HG03354 (cell line): ENCODE measurements around the gene MSANTD2.
A peak's percentile ranks its signal among the peaks of the same experiment; 100 is the strongest.

Source experiments
- ATAC-seq: cut with Tn5 transposase; IDR thresholded peaks from one replicate; pipeline ENCODE4 v1.9.1; 2021; ENCODE audit warnings: mild to moderate bottlenecking; ENCODE audit not compliant: unreplicated experiment, poor library complexity, severe bottlenecking

The MSANTD2 gene

DNA sequence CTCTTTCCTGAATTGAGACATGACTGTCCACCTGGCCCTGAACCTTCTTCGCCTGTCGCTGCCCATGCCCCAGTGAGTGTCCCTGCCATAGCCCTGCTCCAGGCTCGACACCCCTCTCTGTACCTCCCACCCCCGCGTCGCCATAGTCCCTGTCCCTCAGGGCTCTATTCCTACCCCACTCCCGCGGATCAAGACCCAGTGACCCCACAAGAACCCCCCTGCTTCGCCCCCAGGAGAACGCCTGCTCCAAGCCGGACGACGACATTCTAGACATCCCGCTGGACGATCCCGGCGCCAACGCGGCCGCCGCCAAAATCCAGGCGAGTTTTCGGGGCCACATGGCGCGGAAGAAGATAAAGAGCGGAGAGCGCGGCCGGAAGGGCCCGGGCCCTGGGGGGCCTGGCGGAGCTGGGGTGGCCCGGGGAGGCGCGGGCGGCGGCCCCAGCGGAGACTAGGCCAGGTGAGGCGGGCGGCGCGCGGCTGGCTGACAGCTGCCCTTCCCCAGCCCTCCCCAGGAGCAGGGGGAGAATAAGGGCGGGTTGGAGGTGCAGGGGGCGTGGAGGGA lies 54.9 kb downstream of the MSANTD2 start:
- no peak for ATAC-seq

- no peak for ATAC-seq
These were observed 57.2 kb downstream of the MSANTD2 start for GRCh38 chr11:124743050-124743449.

DNA sequence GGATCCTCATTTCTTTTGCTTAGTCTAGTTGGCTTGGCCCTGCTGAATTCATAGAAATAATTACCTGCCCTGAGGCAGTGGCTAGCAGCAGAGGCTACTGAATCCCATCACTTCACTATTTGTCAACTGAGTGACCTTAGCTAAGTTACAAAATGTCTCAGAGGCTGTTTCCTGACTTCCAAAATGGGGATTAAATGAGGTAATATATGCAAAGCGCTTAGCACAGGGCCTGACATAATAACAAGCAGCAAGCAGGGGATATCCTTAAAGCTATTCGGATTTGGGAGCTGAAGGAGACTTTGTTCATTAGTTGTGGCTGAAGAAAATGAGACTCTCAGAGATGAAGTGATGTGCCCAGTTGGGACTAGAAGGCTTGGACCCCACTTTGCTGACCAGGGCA lies 57.7 kb downstream of the MSANTD2 start:
- ATAC-seq: no peak

DNA sequence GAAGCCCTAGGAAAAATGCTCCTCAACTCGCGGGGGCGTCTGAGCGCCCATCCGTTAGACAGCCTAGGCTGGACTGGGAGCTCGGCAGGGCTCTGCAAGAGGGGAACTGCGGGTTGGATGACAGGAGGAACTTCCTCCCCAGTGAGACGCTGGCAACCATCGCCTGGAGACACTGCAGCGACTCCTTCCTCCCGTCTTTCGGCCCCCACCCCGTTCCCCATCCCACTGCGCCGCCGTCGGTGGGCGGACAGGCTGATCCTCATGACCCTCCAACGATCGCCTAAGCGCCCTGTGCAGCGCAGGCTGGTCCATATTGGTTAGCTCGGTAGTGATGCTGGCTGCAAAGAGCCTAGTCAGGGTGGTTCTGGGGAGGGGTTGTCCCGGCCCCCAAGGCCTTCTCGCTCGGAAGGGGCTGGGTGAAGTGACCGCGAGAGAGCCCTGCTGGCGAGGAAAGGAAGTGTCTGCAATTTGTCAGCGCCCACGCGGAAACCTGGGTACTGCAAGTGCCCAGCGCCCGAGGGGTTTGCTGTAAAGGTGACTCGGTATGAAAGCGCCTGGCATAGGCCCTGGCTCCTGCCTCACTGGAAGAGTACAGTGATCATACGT lies 59.8 kb downstream of the MSANTD2 start:
- ATAC-seq: peak; percentile 56

GRCh38 chr11:124739479-124740276 lies 60.5 kb downstream of the MSANTD2 start, which contains the start of gene NRGN:
Gene NRGN (plus strand): TSS chr11:124739942. CDS start chr11:124740085, 143 bp downstream.
- peak; percentile 98 for ATAC-seq

DNA sequence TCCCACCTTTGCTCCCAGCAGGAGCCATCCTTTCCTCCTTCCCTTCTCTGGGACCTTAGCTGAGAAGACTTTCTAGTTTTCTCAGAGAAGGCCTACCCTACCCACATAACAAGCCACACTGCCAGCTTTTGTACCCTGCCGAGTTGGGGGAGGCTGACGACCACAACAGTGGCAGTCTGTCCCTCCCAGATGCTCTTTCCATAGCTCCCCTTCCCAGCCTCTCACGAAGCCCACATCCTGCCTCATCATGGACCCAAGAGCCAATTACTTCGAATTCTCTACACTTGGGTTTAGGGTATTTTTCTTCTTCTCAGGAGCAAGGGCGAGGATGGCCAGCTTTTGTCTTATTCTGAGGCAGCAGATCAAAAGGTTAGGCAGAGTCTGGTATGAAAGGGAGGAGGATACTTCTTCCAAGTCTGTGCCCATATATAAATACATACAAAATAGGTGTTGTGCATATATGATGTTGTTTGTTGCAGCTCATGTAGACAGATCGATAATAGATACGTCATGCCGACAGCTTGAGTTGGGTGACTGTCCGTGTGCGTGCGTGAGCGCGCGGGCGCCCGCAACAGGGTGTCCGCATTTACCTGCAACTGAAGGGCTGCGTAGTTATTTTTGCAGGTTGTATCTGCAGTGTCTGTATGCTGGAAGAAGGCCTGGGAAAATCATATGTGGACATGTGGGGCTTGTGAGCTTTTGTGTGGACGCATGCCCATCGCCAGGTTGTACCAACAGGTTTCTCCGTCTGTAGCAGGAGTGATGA lies 61.3 kb downstream of the MSANTD2 start:
- no peak for ATAC-seq

DNA sequence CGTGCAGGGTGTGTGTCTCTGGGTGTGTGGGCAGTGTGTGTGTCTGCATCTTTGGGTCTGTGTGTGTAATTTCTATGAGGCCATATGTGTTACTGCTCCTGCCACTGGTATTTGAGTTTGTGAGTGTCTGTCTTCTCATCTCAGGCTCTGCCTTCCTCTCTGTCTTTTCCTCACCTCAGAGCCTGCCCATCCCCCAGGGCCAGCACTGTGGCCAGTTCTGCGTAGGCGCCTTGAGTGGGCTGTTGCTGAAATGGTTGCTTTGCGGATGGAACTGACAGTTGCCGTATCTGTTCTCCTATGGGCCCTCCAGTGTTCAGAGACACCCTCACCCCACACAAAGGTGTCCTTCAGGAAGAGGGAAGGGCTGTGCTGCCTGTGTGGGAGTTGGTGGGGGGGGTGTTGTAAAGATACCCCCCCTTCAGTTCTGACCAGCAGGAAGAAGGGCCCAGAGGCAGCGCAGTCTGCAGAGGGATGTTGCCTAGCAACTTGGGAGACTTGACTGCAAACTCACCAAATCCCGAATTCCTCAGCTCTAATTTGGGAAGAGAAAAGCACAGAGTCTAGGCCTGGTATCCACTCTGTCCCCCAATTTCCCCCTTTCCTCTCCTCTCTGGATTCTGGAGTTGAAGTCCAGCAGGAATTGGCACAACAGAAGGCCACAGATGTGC lies 62.4 kb downstream of the MSANTD2 start:
- no peak for ATAC-seq

- ATAC-seq: no peak
These were observed 63.5 kb downstream of the MSANTD2 start for GRCh38 chr11:124736736-124737135.

- no peak for ATAC-seq
These were observed 68.0 kb downstream of the MSANTD2 start for GRCh38 chr11:124732230-124732629.

GRCh38 chr11:124729571-124729970 lies 70.6 kb downstream of the MSANTD2 start:
- no peak for ATAC-seq

- ATAC-seq: no peak
These were observed 72.1 kb downstream of the MSANTD2 start for GRCh38 chr11:124728134-124728533.

- no peak for ATAC-seq
These were observed 72.7 kb downstream of the MSANTD2 start for GRCh38 chr11:124727474-124727873.

GRCh38 chr11:124725719-124726105 lies 74.5 kb downstream of the MSANTD2 start:
- ATAC-seq: peak; percentile 20

DNA sequence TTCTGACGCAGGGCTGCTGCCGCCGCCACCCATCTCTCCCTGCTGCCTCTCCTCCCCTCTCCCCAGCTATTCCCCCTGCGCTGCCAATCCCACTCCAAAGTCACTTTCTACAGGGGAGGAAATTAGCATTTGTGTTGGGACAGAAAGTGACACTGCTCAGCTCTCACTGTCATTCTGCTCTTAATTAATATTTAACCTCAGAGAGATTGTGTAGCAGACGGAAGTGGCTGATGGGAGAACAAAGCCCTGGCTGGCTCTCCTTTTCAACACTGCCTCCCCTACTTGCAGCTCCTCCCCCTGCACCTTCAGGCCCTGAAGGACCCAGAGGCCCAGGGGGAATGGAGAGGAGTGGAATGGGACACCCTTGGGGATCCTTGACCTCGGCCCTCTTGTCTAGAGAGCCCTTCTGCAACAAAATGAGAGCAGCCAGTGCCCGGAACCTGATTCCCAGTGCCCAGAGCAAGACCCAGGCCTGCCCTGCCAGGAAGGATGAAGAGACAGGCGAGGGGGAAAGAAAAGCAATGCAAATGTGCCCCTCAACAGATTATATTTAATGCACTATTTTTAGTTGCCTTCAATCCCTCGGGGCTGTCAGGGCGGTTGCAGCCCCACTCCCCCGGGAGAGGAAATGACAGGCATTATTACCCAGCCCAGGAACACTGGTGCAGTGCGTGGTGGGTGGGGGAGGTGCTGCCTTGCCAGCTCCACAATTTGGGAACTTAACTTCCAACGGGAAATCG lies 75.1 kb downstream of the MSANTD2 start:
- peak; percentile 99 for ATAC-seq

DNA sequence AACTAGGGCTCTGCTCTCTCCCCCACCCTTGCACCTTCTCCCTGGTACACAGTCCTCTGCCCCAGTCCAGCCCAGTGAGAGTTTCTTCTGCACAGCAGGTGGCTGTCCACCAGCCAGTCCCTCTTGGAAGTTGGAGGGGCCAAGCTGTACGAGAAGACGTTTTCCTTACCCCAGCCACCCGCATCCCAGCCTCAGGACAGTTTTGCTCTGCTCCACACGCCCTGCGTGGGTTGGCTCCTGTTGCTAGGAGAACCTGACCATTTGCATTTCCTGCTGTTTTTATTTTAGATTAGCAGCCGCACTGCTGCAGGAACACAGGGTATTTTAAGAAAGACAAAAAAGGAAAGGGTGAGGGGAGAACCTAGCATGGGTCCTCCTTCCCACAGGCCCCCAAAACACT lies 78.0 kb downstream of the MSANTD2 start:
- no peak for ATAC-seq

GRCh38 chr11:124719534-124719933 lies 80.7 kb downstream of the MSANTD2 start:
- ATAC-seq: no peak

DNA sequence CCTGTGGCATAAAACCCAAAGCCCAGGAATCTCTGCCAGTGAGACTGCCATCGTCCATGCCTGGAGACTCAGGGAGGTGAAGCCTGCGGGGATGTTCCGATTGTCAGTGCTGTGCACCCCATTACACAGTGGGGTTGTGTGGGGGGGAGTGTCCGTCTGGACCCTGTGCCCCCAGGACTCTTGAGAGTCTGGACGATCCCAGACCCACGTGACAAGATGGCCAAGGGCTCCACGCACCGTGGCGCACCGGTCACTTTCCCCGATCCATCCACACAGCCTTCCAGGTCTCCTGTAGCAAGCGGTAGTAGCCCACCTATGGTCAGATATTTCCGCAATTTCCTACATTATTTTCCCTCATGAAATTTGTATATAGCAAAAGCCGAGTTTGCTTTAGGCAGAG lies 81.4 kb downstream of the MSANTD2 start:
- no peak for ATAC-seq

GRCh38 chr11:124717786-124718651 lies 82.2 kb downstream of the MSANTD2 start:
- peak; percentile 55 for ATAC-seq
